ENCODE measurements around the gene KRT33A.
"Not testable (repeated sequence)": the region's sequence is repeated elsewhere in the genome, so short reads cannot be mapped to it uniquely, and the experiment has no call there.

Gene KRT33A

DNA sequence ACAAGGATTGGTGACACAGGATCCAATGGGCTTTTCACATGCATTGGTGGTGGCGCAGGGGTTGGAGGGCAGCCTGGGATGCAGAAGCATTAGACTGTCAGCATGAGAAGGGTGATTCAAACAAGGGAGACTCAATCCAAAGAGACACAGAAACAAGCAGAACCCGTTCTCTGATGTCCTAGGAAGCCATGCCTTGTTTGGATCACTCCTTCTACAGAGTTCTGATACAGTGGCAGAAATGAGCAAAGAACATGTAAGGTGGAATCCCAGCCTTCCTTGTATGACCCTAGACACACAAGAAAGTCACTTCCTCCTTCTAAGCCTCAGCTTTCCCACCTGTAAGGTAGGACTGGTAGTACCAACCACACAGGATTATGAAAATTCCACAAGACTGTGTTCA is 13.3 kb upstream of the KRT33A start:
- no peak for DNase-seq (ENCODE audit: low read depth)

DNA sequence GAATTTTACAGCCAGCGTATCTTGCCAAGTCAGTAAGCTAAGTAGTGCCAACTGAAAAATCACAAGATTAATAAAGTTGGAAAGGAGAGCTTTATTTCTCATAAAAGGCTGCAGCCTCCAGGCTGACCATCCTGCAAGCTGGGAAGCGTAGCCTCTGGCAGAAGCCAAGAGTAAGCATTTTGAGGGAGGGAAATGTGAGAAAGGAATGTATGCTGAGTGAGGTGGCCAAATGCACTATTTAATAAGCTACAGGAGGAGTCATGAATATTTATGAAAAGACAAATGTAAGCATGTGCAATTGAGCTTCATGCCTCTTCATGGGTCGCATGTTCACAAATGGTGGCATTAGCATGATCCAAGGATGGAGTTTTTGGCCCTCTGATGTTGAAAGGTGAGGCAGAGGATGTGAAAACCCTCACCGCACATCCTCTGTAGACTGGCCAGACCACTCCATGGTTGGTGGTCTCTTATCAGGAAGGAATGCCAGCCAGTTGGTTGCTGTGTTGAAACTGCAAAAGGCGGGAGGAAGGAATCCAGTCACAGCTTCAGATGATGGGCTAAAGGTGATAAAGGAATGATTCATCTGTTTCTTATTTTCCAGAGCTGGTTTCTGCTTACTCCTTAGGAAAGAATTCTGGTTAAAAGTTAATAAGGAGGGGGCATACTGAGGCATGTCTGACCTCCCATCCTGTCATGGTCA is 9.8 kb upstream of the KRT33A start:
- DNase-seq (ENCODE audit: low read depth): no peak

DNA sequence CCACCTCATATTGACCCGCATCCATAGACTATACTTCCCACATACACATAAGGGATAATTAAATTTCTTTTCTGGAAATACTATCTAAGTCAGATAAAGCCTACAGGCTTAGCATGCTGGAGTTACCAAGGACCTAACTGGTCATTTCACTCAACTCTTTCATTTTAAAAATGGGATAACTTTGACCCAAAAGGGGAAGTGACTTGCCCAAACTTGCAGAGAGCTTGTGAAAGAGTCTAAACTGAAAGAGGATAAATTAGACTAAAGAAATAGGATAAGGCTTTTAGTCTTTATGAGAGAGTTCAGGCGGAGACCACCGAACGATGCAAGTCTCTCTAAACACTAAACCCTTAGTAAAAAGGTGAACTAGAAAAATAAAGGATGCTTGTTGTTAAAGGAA is 3.9 kb upstream of the KRT33A start:
- DNase-seq (ENCODE audit: low read depth): no peak

DNA sequence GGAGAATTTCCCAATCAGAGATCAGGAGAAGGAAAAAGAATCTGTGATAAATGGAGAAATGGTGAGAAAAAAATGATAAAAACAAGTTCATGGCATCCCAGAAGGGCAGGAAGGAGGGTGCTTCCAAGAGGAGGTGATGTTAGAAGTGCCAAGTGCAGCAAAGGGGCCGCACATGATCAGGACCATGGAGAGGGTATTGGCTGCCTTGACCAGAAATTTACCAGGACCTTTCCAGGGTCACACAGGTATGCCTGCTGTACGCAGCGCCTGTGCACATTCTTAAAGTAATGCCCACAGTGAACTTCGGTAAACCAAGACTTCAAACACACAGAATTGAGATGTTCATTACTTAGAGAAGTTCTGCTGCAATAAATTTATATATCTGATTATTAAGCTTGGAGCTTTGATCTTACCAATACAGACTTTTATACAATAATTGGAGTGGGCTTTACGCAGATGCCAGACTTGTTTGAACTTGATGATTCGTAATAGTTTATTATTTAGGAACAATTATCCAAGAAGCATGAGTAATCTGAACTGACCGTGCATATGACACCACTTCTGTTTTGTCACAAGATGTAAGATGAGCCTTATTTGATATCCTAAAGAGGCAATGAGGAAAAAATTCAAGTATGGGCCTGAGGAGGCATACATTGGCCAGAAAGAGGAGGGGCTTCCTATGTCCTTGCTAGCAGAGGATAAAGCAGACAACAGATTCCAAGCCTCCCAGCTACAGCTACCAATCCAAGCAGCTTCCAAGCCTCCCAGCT is 2.2 kb upstream of the KRT33A start:
- no peak for DNase-seq (ENCODE audit: low read depth)

DNA sequence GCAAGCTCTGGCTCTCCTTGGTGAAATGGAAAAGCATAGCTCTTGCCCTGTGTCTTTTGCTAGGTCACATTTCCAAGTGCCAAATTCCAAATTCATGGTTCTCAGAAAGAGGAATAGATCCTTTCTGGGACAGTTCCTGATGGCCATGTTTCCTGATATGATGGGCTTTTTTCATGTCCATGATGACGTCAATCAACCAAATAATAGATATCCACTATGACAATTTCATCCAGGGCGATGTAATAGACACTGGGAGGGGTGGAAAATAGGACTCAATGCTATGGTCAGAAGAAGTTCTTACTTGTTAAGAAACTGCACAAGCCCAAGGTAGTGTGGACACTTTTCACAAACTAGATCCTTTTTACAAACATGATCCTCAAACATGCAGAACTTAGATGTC is 549 bp upstream of the KRT33A start:
- DNase-seq (ENCODE audit: low read depth): no peak

DNA sequence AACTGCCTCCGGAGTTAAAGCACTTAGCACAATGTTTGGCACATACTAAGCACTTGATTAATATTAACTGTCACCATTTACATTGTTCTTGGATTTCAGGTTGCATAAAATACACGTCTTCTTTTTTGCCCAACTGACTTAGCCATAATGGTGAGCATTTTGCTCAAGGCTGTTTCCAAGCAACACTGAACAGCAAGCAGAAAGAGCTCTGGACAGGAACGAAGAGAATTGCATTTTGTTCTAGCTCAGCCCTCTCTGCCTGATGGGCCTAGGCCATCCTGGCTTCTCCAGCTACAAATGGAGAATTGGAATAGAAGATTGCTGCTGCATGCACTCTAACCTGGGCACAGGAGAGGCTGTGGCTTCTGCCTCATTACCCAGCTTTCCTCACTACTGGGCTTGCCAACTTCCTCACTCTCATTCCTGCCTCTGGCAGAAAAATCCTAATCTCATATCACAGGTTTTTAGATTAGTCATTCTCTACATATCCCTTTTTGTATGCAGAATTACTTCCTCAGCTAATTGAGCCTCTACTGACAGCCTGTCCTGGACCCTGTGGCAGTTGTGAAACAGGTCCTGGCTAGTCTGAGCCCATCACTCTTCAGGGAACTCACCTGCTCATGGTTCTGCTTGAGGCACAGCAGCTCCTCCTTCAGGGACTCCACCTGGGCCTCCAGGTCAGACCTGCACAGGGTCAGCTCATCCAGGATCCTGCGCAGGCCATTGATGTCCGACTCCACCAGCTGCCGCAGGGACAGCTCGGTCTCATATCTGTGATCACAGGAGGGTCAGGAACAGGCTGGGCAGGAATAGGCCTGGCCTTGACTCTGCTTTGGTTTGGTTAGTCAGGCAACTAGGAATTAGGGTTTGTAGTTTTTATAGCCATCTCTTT is 2.5 kb downstream of the KRT33A start:
- no peak for DNase-seq (ENCODE audit: low read depth)

DNA sequence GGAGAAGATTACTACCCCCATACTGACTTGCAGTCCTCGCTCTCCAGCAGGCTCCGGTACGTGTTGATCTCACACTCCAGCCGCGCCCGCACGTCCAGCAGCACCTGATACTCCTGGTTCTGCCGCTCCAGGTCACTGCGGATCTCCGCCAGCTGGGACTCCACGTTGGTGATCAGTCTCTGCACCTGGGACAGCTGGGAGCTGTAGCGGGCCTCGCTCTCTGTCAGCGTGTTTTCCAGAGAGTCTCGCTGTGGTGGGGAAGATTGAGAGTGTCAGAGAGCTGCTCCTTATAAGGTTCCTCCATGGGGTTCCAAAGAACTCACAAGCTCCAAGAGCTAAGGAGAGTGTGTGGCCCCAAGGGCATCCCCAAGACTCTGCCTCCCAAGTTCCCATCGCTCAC is 4.2 kb downstream of the KRT33A start:
- DNase-seq (ENCODE audit: low read depth): not testable (repeated sequence)

DNA sequence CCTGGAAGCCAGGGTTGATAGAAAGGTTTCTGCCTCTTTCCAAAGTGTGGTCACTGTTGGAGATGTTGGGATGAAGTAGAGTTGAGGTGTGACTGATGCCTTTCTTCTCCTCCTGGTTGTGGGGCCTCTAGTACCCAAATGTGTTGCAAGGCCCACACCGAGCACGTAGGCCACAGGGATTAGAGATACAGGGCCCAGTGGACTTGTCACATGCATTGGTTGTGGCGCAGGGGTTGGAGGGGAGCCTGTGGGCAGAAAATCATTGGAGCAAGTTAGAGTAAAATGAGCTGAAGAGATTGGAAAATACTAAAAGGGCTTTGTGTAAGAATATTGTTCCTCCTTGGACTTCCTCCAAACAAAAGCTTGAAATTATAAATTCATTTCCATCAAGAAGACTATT is 4.6 kb downstream of the KRT33A start:
- no peak for DNase-seq (ENCODE audit: low read depth)

DNA sequence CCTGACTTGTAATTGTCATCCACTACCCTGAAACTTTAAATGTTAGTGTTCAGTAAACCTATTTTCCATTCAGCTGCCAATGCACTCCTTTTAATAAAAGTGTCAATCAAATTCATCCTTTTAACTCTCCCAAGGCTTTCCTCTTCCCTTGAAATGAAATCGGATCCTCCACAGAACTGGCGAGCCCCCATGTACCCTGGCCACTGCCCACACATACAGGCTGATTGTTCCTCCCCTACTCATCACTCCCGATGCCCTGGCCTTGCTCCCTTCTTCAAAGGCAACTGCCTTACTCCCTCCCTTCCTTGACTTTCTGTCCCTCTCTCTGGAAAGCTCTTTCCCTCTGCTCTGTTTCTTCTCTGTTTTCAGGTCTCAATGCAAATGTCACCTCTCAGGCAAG is 7.6 kb downstream of the KRT33A start:
- no peak for DNase-seq (ENCODE audit: low read depth)

DNA sequence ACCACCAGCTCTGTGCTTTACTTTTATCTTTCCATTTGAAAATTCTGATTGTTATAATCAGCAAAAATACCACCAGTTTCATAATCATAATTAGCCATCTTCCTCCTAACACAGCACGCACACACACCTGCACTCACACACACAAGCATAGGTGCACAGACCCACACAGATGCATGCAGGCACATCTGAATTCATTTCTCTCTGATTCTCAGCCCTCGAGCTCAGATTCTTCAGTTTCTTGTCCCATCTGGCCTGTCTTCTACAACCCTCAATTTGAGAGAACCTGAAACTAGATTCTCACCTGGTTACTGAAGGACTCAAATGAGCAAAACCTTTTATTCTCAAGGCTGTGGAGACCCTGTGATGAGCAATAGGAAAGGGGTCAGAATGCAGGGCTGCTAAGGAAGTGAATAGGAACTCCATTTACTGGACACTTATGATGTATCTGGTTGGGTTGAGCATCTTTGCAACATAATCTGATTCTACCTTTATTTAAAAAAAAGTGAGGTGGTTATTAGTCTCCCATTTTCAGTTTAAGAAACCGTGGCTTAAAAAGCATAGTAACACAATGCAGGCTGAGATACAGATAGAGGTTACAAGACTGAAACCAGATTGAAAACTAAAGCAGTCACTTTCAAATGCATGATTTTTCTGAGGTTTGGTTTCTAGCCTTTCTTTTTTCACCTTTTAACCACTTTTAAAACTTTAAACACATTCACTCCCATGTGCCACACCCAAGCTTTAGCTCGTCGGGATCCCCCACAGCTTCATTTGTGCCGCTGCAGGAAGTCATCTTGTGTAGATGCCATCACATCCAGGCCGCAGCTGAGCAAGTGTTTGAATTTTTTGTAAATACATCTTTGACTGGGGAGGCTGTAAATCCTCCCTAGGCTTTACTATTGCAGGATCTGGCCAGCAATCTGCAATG is 9.4 kb downstream of the KRT33A start:
- peak; percentile 45 for DNase-seq (ENCODE audit: low read depth)

DNA sequence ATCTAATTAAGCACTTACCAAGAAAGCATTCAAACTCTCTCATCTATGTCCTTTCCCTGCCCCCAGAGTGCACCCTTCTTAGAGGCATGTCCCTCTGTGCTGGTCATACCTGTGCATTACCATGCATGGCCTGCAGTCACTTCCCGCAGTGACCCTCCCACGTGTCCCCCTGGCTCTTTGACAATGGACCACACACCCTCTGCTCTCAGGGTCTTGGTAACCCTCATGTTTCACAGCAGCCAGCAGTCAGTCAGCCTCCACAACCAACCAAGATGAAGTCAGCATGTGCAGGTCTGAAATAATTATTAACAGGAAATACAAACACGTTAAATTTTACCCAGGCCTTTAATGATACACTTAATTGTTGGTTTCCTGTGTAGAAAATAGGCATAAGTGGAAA is 10.1 kb downstream of the KRT33A start:
- DNase-seq (ENCODE audit: low read depth): no peak

DNA sequence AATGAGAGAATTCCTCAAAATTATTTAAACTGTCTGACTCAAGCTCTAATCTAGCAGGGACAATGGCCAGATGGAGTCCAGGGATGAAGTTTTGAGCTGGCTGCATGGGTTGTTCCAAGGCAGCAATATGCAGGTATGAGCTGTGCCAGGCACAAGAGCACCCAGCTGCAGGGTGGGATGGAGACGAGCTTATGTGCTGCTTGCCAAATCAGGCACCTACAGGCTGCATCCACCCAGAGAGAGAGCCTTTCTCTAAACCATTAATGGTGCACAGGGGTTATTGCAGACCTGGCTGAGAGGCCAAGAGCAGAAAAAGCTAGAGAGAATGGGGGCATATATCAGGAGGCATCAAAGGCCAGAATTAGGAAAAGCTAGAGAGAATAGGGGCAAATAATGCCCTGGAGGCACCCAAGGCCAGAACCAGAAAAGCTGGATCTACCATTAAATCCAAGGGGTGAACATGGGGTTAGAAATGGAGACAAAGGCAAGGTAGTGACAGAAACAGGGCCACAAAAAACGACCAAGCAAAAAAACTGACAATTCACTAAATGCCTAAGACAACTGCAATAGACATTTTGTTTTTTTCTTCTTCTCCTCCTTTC is 11.0 kb downstream of the KRT33A start:
- no peak for DNase-seq (ENCODE audit: low read depth)

DNA sequence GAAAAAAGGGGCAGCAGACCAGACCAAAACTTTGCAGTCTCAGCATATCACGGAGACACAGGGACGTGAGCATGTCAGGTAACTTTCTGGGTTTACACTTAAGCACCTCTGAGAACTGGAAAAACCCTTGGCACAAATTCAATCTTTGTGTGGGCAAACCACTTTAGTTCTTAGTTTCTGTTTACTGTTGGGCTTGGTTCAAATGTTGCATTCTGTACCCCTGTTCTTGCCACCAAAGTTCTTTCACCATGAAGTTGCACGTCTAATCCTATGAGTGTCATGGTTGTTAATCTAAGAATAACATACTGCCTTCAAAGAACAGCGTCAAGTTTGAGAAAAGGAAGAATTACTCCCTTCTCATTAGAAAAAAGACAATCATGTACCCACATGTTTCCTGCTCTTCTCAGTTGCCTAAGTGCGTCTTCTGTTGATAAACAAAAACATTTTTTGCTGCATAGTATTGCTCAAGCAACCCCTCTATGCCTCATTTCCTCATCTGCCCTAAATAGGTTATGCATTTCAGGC is 11.6 kb downstream of the KRT33A start:
- peak; percentile 50 for DNase-seq (ENCODE audit: low read depth)

DNA sequence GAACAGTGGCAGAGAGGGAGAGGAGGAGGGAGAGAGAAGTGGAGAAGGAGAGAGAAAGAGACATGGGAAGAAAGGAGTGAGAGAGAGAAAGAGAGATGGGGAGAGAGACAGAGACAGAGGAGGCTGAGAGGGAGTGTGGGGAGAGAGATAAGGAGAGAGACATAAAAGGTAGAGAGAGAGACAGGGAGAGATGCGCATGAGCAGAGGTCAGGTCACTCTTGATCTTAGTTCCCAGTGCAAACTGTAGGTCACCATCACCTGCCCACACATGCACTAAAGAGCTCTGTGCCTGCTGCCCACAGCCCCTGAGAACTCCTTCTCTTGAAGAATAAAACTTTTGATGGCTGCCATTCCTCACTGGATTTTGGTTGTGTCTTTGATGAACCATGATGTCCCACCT is 14.9 kb downstream of the KRT33A start:
- DNase-seq (ENCODE audit: low read depth): no peak

DNA sequence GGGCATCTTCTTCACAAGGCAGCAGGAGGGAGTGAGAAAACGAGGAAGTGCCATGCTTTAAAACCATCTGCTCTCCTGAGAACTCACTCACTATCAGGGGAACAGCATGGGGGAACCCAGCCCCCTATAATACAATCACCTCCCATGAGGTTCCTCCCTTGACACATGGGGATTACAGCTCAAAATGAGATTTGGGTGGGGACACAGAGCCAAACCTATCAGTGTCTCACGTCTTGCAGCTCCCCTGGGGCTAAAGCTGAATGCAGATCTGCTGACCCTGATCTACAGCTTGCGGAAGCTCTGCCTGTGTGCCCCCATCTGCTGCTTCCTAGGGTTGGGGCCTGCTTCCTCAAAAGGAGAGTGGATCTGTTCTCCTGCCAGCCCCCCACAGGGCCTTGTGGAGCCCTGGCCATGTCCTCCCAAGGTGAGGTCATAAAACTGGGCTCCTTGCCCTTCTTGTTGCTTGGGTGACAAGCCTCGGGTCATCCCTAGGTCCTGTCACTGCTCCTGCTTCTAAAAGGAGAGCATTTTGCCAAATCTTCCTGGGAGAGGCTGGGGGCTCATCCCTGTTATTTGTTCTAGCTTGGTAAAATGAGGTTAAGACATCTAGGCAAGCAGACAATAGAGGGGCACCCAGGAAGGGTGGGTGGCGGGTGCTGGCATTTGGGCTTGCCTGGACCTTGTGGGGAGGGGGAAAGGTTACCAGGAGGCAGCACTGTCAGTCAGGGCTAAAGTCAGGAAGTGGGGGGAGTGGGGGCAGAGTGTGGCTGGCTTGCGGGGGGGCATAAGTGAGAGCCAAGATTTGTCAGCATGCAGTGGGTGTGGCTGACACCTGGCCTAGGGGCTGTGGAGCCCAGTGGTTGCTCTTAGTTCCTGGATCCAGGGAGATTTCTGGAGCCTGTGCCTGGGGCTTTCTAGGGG is 16.0 kb downstream of the KRT33A start:
- DNase-seq (ENCODE audit: low read depth): no peak

DNA sequence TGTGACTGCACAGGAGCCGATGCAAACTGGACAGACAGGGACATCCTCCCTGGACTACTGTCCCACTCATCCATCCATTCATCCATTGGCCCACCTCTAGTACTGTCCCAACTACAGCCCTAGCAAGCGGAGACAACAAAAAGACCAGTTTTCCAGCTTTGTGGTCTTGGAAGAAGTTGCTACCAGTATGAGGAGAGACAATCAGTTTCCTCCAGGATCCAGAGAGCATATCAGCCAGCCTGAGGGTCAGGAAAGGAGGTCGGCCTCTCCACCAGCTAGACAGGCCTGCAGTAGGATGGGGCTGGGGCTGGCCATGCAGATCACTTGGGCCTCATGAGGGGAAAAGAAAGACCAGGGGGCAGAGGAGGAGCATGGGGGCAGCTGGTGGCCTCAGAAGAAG is 16.8 kb downstream of the KRT33A start:
- DNase-seq (ENCODE audit: low read depth): no peak

DNA sequence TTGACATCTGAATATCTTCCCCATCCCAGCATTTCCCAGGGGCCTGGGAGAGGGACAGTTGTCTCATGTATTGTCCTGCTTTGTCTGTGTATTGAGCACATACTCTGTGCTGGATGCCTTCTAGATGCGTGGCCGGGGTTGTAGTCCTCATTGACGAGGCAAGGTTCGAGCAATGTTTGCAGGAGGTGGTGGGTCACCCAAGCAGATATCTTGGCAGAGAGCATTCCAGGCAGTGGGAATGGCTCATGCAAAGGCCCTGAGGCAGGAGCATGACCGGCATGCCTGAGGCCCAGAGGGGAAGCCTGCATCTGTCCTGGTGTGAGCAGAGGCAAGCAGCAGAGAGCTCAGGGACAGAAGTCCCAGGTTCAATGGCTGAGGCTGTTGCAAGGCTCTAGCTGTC is 17.5 kb downstream of the KRT33A start:
- no peak for DNase-seq (ENCODE audit: low read depth)

DNA sequence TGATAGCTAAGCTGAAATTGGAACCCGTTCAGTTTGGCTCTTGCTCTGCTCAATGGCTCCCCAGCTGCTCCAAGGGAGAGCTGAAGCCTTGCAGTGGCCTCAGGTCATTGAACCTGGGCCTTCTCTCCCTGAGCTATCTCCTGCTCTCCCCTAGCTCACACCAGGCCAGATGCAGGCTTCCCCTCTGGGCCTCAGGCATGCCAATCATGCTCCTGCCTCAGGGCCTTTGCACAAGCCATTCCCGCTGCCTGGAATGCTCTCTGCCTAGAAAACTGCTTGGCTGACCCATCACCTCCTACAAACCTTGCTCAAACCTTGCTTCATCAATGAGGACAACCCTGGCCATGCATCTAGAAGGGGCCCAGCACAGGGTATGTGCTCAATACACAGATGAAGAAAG is 18.4 kb downstream of the KRT33A start:
- DNase-seq (ENCODE audit: low read depth): no peak

DNA sequence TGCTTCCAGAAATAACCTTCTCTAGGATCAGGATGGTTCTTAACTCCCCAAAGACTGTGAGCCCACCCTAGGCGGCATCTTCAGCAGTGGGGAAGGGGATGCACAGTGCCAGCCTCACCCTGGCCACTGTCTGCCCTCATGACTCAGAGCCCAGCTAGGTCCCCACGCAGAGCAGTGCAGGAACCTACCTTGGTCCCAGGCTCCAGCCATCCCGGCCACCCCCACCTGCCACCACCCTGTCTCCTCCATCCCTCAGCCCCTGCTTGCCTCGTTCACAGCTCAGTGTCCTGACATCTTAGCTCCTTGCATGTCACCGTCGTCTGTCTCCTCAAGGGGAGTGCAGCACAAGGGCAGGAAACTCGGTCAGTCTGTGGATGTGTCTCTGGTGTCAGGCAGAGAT is 19.0 kb downstream of the KRT33A start:
- no peak for DNase-seq (ENCODE audit: low read depth)
